K562 (cell line): ENCODE results near the gene MT1M. TPM values are rescaled to one million over a fixed set of nuclear protein-coding genes. Genes with fewer than 3 reads are reported as not detected.
A peak's percentile ranks its signal among the peaks of the same experiment; 100 is the strongest.

Source experiments
- HNRNPLL ChIP-seq: fragments of 200-400 bp; formaldehyde crosslinking; IDR thresholded peaks from 2 replicates; pipeline ENCODE4 v1.6.1; 2017; ENCODE audit warnings: low read length, low read depth, mild to moderate bottlenecking; ENCODE audit not compliant: poor library complexity, severe bottlenecking
- JUND ChIP-seq, 2 experiments: IDR thresholded peaks; 2 replicates in 1 of 2; 3 replicates in 1 of 2; pipeline ENCODE4 v1.6.1; 2011; ENCODE audit warnings: borderline replicate concordance in 2 of 2, low read depth in 2 of 2, low read length in 2 of 2, improper control_type of control experiment in 1 of 2, missing biosample characterization in 1 of 2, missing genetic modification characterization in 1 of 2, missing genetic modification reagents in 1 of 2
- MAZ ChIP-seq, 2 experiments: fragments of 450-650 bp in 1 of 2; sonication (generic) in 1 of 2; formaldehyde crosslinking; IDR thresholded peaks in 1 of 2; conservative IDR thresholded peaks in 1 of 2; 2 replicates each; pipeline versions ENCODE4 v1.4.0 to v1.5.0; 2020; ENCODE audit warnings: mild to moderate bottlenecking in 1 of 2, missing genetic modification reagents in 1 of 2
- TGIF2 ChIP-seq: sonication (generic); formaldehyde crosslinking; IDR thresholded peaks from 2 replicates; pipeline ENCODE4 v1.8.1; 2022; ENCODE audit warnings: mild to moderate bottlenecking, missing genetic modification reagents, moderate library complexity
- polyA plus RNA-seq, 8 experiments: library from polyadenylated mRNA; depleted of rRNA in 4 of 8; stranded (reverse) in 5 of 8; unstranded in 3 of 8; fragments of >200 nt; fragmentation: Nextera tagmentation in 2 of 8; fragmentation: Illumina TruSeq in 1 of 8; extraction: Ambion mirVana in 2 of 8; extraction: Trizol in 1 of 8; gene quantifications; 2 replicates each; pipeline versions ENCODE4 v1.2.1 to v1.2.3, GENCODE V29; 2011 to 2014; ENCODE audit warnings: inconsistent platforms in 1 of 8, missing spikeins in 1 of 8
- total RNA-seq, 7 experiments: library from RNA; depleted of rRNA in 6 of 7; stranded (reverse); fragments of >200 nt in 6 of 7; fragmentation: Illumina TruSeq in 2 of 7; extraction: Trizol in 2 of 7; gene quantifications; 2 replicates each; pipeline versions ENCODE4 v1.2.1 to v1.2.3, GENCODE V29; 2011 to 2021; ENCODE audit warnings: low replicate concordance in 1 of 7
- TF ChIP-seq, protein P1 (sequence below): sonication (generic); formaldehyde crosslinking; IDR thresholded peaks from 2 replicates; pipeline ENCODE4 v1.8.1; 2023; ENCODE audit warnings: mild to moderate bottlenecking, missing genetic modification reagents
- TF ChIP-seq, protein P2 (sequence below), 2 experiments: IDR thresholded peaks; 2 replicates each; pipeline ENCODE4 v1.6.1; 2011; ENCODE audit warnings: borderline replicate concordance in 1 of 2, control low read depth in 1 of 2, low read depth in 1 of 2, low read length in 1 of 2, mild to moderate bottlenecking in 1 of 2, mixed read lengths in 1 of 2, moderate library complexity in 1 of 2; ENCODE audit not compliant: insufficient read depth in 1 of 2, insufficient read length in 1 of 2, poor library complexity in 1 of 2, severe bottlenecking in 1 of 2; ENCODE audit errors: extremely low read depth in 1 of 2
- TF ChIP-seq, protein P3 (sequence below): fragments of 200-800 bp; sonication (Bioruptor generic); IDR thresholded peaks from 2 replicates; pipeline ENCODE4 v1.6.1; 2017; ENCODE audit warnings: missing genetic modification characterization, missing compliant biosample characterization
- TF ChIP-seq, protein P4 (sequence below), 3 experiments: IDR thresholded peaks in 2 of 3; conservative IDR thresholded peaks in 1 of 3; 2 replicates each; pipeline ENCODE4 v1.5.1; 2011 to 2012; ENCODE audit warnings: low read length in 3 of 3, mild to moderate bottlenecking in 3 of 3, control low read depth in 2 of 3, improper control_type of control experiment in 1 of 3, inconsistent platforms in 1 of 3, low read depth in 1 of 3, mixed read lengths in 1 of 3, moderate library complexity in 1 of 3; ENCODE audit not compliant: insufficient read depth in 2 of 3
- TF ChIP-seq, protein P5 (sequence below): fragments of 450-650 bp; IDR thresholded peaks from 2 replicates; pipeline ENCODE4 v1.6.1; 2016; ENCODE audit warnings: antibody characterized with exemption

Gene MT1M
- total and polyA plus RNA-seq, 9 of the 15 experiments (the other 6 are each of a cell fraction or from before 2014, with no cell fraction given) = not detected

DNA sequence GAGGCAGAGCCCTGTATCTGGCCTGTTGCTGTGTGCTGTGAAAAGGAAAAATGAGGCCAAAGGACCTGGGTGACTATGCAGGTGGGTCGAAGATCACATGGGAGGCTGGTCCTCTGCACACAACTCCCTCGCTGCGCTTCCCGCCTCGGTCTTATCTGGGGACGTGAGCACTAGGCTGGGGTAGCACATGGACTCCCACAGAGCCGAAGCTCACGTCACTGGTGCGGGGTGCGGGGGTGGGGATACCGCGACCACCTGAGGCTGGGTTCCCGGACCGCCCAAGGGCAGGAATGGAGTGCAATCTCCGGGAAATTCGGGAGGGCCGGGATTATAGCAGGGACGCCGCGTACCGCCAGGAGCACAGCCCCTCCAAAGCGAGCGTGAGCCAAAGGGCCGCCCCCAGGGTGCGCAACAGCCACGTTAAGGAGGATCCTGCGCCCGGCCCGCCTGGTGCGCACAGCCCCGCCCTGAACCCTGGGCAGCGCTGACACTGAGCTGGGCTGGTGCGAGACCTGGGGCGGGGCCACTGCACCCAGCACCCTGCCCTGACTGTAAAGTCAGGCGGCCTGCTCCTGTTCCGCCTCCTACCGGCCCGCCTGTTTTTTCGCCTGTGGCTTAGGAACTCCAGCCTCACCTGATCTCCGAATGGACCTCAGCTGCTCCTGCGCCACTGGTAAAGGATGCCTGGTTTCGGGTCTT lies 10.8 kb downstream of the MT1M start (continued):
- TF ChIP-seq JUND (IDR thresholded peaks at IDR 0.05; ENCODE audit: borderline replicate concordance, low read depth, low read length) = no peak
- TF ChIP-seq JUND (tag; IDR thresholded peaks at IDR 0.05; ENCODE audit: borderline replicate concordance, low read depth, low read length) = no peak
- TF ChIP-seq, protein P1, sequence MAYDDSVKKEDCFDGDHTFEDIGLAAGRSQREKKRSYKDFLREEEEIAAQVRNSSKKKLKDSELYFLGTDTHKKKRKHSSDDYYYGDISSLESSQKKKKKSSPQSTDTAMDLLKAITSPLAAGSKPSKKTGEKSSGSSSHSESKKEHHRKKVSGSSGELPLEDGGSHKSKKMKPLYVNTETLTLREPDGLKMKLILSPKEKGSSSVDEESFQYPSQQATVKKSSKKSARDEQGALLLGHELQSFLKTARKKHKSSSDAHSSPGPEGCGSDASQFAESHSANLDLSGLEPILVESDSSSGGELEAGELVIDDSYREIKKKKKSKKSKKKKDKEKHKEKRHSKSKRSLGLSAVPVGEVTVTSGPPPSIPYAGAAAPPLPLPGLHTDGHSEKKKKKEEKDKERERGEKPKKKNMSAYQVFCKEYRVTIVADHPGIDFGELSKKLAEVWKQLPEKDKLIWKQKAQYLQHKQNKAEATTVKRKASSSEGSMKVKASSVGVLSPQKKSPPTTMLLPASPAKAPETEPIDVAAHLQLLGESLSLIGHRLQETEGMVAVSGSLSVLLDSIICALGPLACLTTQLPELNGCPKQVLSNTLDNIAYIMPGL (CRISPR knock-in tag) = no peak
- TF ChIP-seq, protein P2, sequence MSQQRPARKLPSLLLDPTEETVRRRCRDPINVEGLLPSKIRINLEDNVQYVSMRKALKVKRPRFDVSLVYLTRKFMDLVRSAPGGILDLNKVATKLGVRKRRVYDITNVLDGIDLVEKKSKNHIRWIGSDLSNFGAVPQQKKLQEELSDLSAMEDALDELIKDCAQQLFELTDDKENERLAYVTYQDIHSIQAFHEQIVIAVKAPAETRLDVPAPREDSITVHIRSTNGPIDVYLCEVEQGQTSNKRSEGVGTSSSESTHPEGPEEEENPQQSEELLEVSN (IDR thresholded peaks at IDR 0.05; ENCODE audit: borderline replicate concordance in 1 of 2, extremely low read depth in 1 of 2, insufficient read depth in 1 of 2, insufficient read length in 1 of 2, low read depth in 1 of 2, low read length in 1 of 2, poor library complexity in 1 of 2, severe bottlenecking in 1 of 2) = peak; percentile 74 to 94
- TF ChIP-seq, protein P3, sequence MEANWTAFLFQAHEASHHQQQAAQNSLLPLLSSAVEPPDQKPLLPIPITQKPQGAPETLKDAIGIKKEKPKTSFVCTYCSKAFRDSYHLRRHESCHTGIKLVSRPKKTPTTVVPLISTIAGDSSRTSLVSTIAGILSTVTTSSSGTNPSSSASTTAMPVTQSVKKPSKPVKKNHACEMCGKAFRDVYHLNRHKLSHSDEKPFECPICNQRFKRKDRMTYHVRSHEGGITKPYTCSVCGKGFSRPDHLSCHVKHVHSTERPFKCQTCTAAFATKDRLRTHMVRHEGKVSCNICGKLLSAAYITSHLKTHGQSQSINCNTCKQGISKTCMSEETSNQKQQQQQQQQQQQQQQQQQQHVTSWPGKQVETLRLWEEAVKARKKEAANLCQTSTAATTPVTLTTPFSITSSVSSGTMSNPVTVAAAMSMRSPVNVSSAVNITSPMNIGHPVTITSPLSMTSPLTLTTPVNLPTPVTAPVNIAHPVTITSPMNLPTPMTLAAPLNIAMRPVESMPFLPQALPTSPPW (CRISPR knock-in tag) = peak; percentile 48
- TF ChIP-seq, protein P4, sequence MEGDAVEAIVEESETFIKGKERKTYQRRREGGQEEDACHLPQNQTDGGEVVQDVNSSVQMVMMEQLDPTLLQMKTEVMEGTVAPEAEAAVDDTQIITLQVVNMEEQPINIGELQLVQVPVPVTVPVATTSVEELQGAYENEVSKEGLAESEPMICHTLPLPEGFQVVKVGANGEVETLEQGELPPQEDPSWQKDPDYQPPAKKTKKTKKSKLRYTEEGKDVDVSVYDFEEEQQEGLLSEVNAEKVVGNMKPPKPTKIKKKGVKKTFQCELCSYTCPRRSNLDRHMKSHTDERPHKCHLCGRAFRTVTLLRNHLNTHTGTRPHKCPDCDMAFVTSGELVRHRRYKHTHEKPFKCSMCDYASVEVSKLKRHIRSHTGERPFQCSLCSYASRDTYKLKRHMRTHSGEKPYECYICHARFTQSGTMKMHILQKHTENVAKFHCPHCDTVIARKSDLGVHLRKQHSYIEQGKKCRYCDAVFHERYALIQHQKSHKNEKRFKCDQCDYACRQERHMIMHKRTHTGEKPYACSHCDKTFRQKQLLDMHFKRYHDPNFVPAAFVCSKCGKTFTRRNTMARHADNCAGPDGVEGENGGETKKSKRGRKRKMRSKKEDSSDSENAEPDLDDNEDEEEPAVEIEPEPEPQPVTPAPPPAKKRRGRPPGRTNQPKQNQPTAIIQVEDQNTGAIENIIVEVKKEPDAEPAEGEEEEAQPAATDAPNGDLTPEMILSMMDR (IDR thresholded peaks at IDR 0.05 in 2 of 3, conservative IDR thresholded peaks at IDR 0.05 in 1 of 3; ENCODE audit: insufficient read depth in 2 of 3, low read depth in 1 of 3, low read length in 3 of 3) = peak; percentile 37 to 46 (median 44); a peak in 4 of 6 replicates
- no peak for TF ChIP-seq TGIF2
- peak; percentile 37 to 41; a peak in 2 of 4 replicates for TF ChIP-seq MAZ (CRISPR knock-in tag; conservative IDR thresholded peaks at IDR 0.05 in 1 of 2, IDR thresholded peaks at IDR 0.05 in 1 of 2)
- TF ChIP-seq, protein P5, sequence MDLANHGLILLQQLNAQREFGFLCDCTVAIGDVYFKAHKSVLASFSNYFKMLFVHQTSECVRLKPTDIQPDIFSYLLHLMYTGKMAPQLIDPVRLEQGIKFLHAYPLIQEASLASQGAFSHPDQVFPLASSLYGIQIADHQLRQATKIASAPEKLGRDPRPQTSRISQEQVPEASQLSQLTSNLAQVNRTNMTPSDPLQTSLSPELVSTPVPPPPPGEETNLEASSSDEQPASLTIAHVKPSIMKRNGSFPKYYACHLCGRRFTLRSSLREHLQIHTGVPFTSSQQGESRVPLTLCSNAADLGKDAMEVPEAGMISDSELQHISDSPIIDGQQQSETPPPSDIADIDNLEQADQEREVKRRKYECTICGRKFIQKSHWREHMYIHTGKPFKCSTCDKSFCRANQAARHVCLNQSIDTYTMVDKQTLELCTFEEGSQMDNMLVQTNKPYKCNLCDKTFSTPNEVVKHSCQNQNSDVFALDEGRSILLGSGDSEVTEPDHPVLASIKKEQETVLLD = 0 out of 2 replicates have a peak, but pooled peaks have one; percentile 30
- peak; percentile 43 for TF ChIP-seq HNRNPLL
